ENCODE measurements around the gene SKI.
"Not testable (repeated sequence)": the region's sequence is repeated elsewhere in the genome, so short reads cannot be mapped to it uniquely, and the experiment has no call there.

Gene SKI

GRCh38 chr1:2320006-2320405, 91.9 kb downstream of the SKI start:
- no peak for DNase-seq (ENCODE audit: low read depth)

GRCh38 chr1:2320760-2321667, 92.9 kb downstream of the SKI start:
- DNase-seq (ENCODE audit: low read depth) = no peak

- no peak for DNase-seq (ENCODE audit: low read depth)
Observed at GRCh38 chr1:2322065-2322571, 94.0 kb downstream of the SKI start.

GRCh38 chr1:2322581-2323211, 94.6 kb downstream of the SKI start:
- no peak for DNase-seq (ENCODE audit: low read depth)

GRCh38 chr1:2323451-2323974, 95.4 kb downstream of the SKI start:
- DNase-seq (ENCODE audit: low read depth) = no peak

- DNase-seq (ENCODE audit: low read depth) = no peak
Observed at GRCh38 chr1:2324553-2325366, 96.6 kb downstream of the SKI start.

GRCh38 chr1:2326524-2326923, 98.4 kb downstream of the SKI start:
- no peak for DNase-seq (ENCODE audit: low read depth)

- DNase-seq (ENCODE audit: low read depth) = not testable (repeated sequence)
Observed at GRCh38 chr1:2327162-2327561, 99.0 kb downstream of the SKI start.

GRCh38 chr1:2327841-2328240, 99.7 kb downstream of the SKI start:
- no peak for DNase-seq (ENCODE audit: low read depth)

GRCh38 chr1:2328676-2329455, 100.7 kb downstream of the SKI start:
- no peak for DNase-seq (ENCODE audit: low read depth)

GRCh38 chr1:2330035-2330434, 101.9 kb downstream of the SKI start:
- no peak for DNase-seq (ENCODE audit: low read depth)

- no peak for DNase-seq (ENCODE audit: low read depth)
Observed at GRCh38 chr1:2330519-2331199, 102.5 kb downstream of the SKI start.

GRCh38 chr1:2331200-2331544, 103.1 kb downstream of the SKI start:
- DNase-seq (ENCODE audit: low read depth) = no peak

GRCh38 chr1:2331580-2331979, 103.5 kb downstream of the SKI start:
- DNase-seq (ENCODE audit: low read depth) = not testable (repeated sequence)

GRCh38 chr1:2334366-2334765, 106.2 kb downstream of the SKI start:
- no peak for DNase-seq (ENCODE audit: low read depth)

GRCh38 chr1:2334883-2335534, 106.9 kb downstream of the SKI start:
- no peak for DNase-seq (ENCODE audit: low read depth)

GRCh38 chr1:2335721-2336455, 107.8 kb downstream of the SKI start:
- DNase-seq (ENCODE audit: low read depth) = no peak

- DNase-seq (ENCODE audit: low read depth) = no peak
Observed at GRCh38 chr1:2336499-2336898, 108.4 kb downstream of the SKI start.

GRCh38 chr1:2337081-2337480, 109.0 kb downstream of the SKI start:
- no peak for DNase-seq (ENCODE audit: low read depth)

GRCh38 chr1:2337501-2337900, 109.4 kb downstream of the SKI start:
- DNase-seq (ENCODE audit: low read depth) = no peak

Data from T follicular helper cell (primary cell).